ENCODE measurements around the gene ERCC5. TPM values are rescaled to one million over a fixed set of nuclear protein-coding genes. Genes with fewer than 3 reads are reported as not detected.

Gene ERCC5
- total and polyA plus RNA-seq, 9 of the 15 experiments (the other 6 are each of a cell fraction or from before 2014, with no cell fraction given): 7.4 to 43.1 (median 33.9) TPM

- TF ChIP-seq ZNF511 (CRISPR knock-in tag; IDR thresholded peaks at IDR 0.05) (no peak), ZNF668 (CRISPR knock-in tag; IDR thresholded peaks at IDR 0.05) (no peak), PHF21A (IDR thresholded peaks at IDR 0.05; ENCODE audit: borderline replicate concordance, low read depth) (no peak), XRCC3 (IDR thresholded peaks at IDR 0.05) (no peak), CBFA2T2 (conservative IDR thresholded peaks at IDR 0.05) (no peak), POLR2G (IDR thresholded peaks at IDR 0.05; ENCODE audit: low read depth, low read length) (peak; percentile 87), HIVEP1 (CRISPR knock-in tag; IDR thresholded peaks at IDR 0.05) (no peak), KLF13 (tag; IDR thresholded peaks at IDR 0.05; ENCODE audit: borderline replicate concordance, low read depth) (no peak), TEAD2 (tag; IDR thresholded peaks at IDR 0.05) (no peak), ETV1 (tag; conservative IDR thresholded peaks at IDR 0.05; ENCODE audit: low read depth) (peak; percentile 89), SMARCE1 (IDR thresholded peaks at IDR 0.05) (no peak), ZNF764 (CRISPR knock-in tag; IDR thresholded peaks at IDR 0.05; ENCODE audit: low read depth) (no peak), ZC3H8 (IDR thresholded peaks at IDR 0.05) (no peak), IRF1 (CRISPR knock-in tag; IDR thresholded peaks at IDR 0.05; ENCODE audit: borderline replicate concordance) (no peak), ZNF79 (CRISPR knock-in tag; IDR thresholded peaks at IDR 0.05; ENCODE audit: low read depth) (no peak), PRDM10 (IDR thresholded peaks at IDR 0.05; ENCODE audit: partially characterized antibody) (no peak), KLF16 (IDR thresholded peaks at IDR 0.05) (no peak), ZC3H4 (CRISPR knock-in tag; IDR thresholded peaks at IDR 0.05; ENCODE audit: borderline replicate concordance) (no peak), ARID3A (IDR thresholded peaks at IDR 0.05; ENCODE audit: borderline replicate concordance, low read depth, low read length) (no peak), TFE3 (CRISPR knock-in tag; IDR thresholded peaks at IDR 0.05) (no peak)
These were observed 45.4 kb upstream of the ERCC5 start (continued) for GRCh38 chr13:102800145-102801041.

Measured in K562 (cell line).